ENCODE measurements around the gene CCDC137. TPM values are rescaled to one million over a fixed set of nuclear protein-coding genes. Genes with fewer than 3 reads are reported as not detected.

The CCDC137 gene
- total RNA-seq, 1 donor from 2014 or later: 12.8 TPM

DNA sequence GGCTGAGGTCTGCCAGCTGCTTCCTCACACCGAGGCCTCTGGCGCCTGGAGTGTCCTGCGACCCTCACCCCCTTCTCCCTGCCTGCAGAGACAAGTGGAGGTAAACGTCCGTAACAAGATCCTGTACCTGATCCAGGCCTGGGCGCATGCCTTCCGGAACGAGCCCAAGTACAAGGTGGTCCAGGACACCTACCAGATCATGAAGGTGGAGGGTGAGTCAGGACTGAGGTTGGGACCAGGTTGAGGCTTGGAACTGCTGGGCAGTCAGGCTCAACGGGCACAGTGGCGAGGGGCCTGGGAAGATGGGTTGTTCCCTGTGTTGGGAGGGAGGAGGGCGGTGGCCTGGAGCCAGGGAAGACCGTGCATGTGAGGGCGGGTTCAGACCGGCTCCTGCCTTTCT, 22.1 kb downstream of the CCDC137 start:
- Histone ChIP-seq H3K9me3 (no peaks in the 10 kb centered on the region), H3K27me3 (ENCODE audit: low read depth) (no peaks in the 10 kb centered on the region), H3K27ac (no peak overlapping the region), H3K4me3 (no peak overlapping the region), H3K36me3 (peaks cover 79% of the 10 kb centered on the region), H3K4me1 (peaks cover 17% of the 10 kb centered on the region)
- TF ChIP-seq, protein P1, sequence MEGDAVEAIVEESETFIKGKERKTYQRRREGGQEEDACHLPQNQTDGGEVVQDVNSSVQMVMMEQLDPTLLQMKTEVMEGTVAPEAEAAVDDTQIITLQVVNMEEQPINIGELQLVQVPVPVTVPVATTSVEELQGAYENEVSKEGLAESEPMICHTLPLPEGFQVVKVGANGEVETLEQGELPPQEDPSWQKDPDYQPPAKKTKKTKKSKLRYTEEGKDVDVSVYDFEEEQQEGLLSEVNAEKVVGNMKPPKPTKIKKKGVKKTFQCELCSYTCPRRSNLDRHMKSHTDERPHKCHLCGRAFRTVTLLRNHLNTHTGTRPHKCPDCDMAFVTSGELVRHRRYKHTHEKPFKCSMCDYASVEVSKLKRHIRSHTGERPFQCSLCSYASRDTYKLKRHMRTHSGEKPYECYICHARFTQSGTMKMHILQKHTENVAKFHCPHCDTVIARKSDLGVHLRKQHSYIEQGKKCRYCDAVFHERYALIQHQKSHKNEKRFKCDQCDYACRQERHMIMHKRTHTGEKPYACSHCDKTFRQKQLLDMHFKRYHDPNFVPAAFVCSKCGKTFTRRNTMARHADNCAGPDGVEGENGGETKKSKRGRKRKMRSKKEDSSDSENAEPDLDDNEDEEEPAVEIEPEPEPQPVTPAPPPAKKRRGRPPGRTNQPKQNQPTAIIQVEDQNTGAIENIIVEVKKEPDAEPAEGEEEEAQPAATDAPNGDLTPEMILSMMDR (IDR thresholded peaks at IDR 0.05): no peak
- ATAC-seq (no peak), DNase-seq (no peak)
- intact Hi-C loops (cut with DNase I): no loop called here

DNA sequence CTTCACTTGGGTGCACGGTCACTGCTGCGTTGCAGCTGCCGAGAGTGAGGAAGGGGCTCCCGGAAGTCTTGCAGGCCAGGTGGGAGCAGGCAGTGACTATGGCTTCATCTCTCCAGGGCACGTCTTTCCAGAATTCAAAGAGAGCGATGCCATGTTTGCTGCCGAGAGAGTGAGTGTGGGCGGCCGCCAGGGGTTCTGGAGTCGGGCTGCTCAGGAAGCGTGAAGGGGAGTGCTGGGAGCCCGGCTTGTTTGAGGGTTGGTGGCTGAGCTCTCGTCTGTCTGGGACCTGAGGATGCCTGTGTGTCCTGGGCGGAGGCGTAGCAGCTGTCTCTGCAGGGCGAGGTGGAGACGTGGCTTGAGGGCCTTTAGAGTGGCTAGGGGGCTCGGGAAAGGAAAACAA, 23.5 kb downstream of the CCDC137 start:
- no peak for ATAC-seq
- H3K9me3 ChIP-seq: no peaks in the 10 kb centered on the region
- intact Hi-C loops (cut with DNase I): no loop called here
- TF ChIP-seq, protein P1 (IDR thresholded peaks at IDR 0.05): no peak
- H3K36me3 ChIP-seq: peaks cover 93% of the 10 kb centered on the region
- peaks cover 8% of the 10 kb centered on the region for H3K4me1 ChIP-seq
- no peak overlapping the region for H3K4me3 ChIP-seq
- H3K27me3 ChIP-seq (ENCODE audit: low read depth): no peaks in the 10 kb centered on the region
- H3K27ac ChIP-seq: no peak overlapping the region
- no peak for DNase-seq

DNA sequence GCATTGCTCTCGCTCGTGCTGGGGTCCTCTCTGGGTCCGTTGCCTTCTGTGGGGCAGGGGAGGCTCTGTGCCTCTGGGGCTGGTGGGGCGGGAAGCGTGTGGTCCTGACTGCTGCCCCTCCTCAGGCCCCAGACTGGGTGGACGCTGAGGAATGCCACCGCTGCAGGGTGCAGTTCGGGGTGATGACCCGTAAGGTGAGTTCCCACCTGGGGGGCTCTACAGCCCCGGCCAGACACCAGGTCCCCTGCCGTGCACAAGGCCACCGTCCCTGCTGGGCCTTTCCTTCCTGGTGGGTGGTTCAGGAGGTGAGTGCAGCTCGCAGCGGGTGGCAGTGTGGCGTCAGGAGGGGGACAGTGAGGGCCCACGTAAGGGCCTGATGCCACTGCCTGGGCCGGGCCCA, 24.0 kb downstream of the CCDC137 start:
- peaks cover 3% of the 10 kb centered on the region for H3K4me1 ChIP-seq
- peaks cover 98% of the 10 kb centered on the region for H3K36me3 ChIP-seq
- no peaks in the 10 kb centered on the region for H3K27me3 ChIP-seq (ENCODE audit: low read depth)
- no peaks in the 10 kb centered on the region for H3K9me3 ChIP-seq
- DNase-seq (no peak), ATAC-seq (no peak)
- intact Hi-C loops (cut with DNase I): no loop called here
- H3K27ac ChIP-seq: no peak overlapping the region
- no peak overlapping the region for H3K4me3 ChIP-seq
- TF ChIP-seq, protein P1 (IDR thresholded peaks at IDR 0.05): no peak

DNA sequence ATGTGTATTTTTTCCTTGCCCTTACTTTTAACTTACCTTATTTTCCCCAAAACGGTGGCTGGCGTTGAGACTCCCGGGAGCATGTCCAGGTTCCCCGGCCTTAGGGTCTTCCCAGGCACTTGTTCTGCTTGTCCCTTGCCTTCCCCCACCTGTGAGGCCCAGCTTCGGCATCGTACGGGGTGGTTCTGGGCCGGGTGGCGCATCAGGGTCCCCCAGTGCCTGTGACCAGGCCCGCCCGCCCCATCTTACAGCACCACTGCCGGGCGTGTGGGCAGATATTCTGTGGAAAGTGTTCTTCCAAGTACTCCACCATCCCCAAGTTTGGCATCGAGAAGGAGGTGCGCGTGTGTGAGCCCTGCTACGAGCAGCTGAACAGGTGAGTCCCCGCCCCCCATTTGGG, 24.7 kb downstream of the CCDC137 start:
- no peaks in the 10 kb centered on the region for H3K9me3 ChIP-seq
- TF ChIP-seq, protein P1 (IDR thresholded peaks at IDR 0.05): no peak
- H3K4me1 ChIP-seq: no peaks in the 10 kb centered on the region
- intact Hi-C loops (cut with DNase I): no loop called here
- H3K27me3 ChIP-seq (ENCODE audit: low read depth): no peaks in the 10 kb centered on the region
- ATAC-seq: no peak
- H3K4me3 ChIP-seq: no peak overlapping the region
- H3K27ac ChIP-seq: no peak overlapping the region
- DNase-seq: no peak
- peaks cover 100% of the 10 kb centered on the region for H3K36me3 ChIP-seq

GRCh38 chr17:81691608-81692007, 25.1 kb downstream of the CCDC137 start:
- no peak for DNase-seq

More at GRCh38 chr17:81691608-81692007, 25.1 kb downstream of the CCDC137 start:
- no peak overlapping the region for H3K4me3 ChIP-seq
- H3K27ac ChIP-seq: no peak overlapping the region
- H3K9me3 ChIP-seq: no peaks in the 10 kb centered on the region
- TF ChIP-seq, protein P1 (IDR thresholded peaks at IDR 0.05): no peak
- peaks cover 100% of the 10 kb centered on the region for H3K36me3 ChIP-seq
- no peaks in the 10 kb centered on the region for H3K4me1 ChIP-seq
- no peak for ATAC-seq
- intact Hi-C loops (cut with DNase I): no loop called here
- H3K27me3 ChIP-seq (ENCODE audit: low read depth): no peaks in the 10 kb centered on the region

All from lower lobe of right lung (tissue), 2 donors.